NCI-H510A treated with DMSO at 0.1 percent for 48 hours (cell line): ENCODE measurements around the gene F2RL3.
"Not testable (repeated sequence)": the region's sequence is repeated elsewhere in the genome, so short reads cannot be mapped to it uniquely, and the experiment has no call there.

Experiments used
- DNase-seq: peaks from one replicate; lab custom pipeline; 2025; lab: John Stamatoyannopoulos, UW

Gene F2RL3

GRCh38 chr19:16922592-16922934 is 33.8 kb downstream of the F2RL3 start:
- no peak for DNase-seq

- no peak for DNase-seq
These were observed 34.1 kb downstream of the F2RL3 start for GRCh38 chr19:16922949-16923348.

GRCh38 chr19:16927883-16928282 is 39.1 kb downstream of the F2RL3 start:
- DNase-seq = no peak

GRCh38 chr19:16928351-16928750 is 39.6 kb downstream of the F2RL3 start:
- no peak for DNase-seq

GRCh38 chr19:16928916-16929315 is 40.1 kb downstream of the F2RL3 start:
- no peak for DNase-seq

GRCh38 chr19:16930753-16931152 is 42.0 kb downstream of the F2RL3 start:
- DNase-seq = no peak

GRCh38 chr19:16931306-16931705 is 42.5 kb downstream of the F2RL3 start:
- no peak for DNase-seq

GRCh38 chr19:16934489-16934888 is 45.7 kb downstream of the F2RL3 start:
- DNase-seq = no peak

GRCh38 chr19:16936901-16937300 is 48.1 kb downstream of the F2RL3 start:
- no peak for DNase-seq

GRCh38 chr19:16937796-16938195 is 49.0 kb downstream of the F2RL3 start:
- not testable (repeated sequence) for DNase-seq

GRCh38 chr19:16938211-16938610 is 49.4 kb downstream of the F2RL3 start:
- no peak for DNase-seq

- not testable (repeated sequence) for DNase-seq
These were observed 51.3 kb downstream of the F2RL3 start for GRCh38 chr19:16940063-16940462.

- no peak for DNase-seq
These were observed 51.8 kb downstream of the F2RL3 start for GRCh38 chr19:16940626-16941025.
